SU-DHL-6 (cell line): ENCODE data around the gene PPP1R12C.

Source experiments
- H2AFZ ChIP-seq: fragments of 200-600 bp; sonication (generic); 2 replicates; pipeline ENCODE4 v1.6.1; 2014; ENCODE audit warnings: low read depth, mild to moderate bottlenecking, moderate library complexity, mixed read lengths, antibody characterized with exemption, low read length; ENCODE audit not compliant: severe bottlenecking
- H3F3A ChIP-seq: fragments of 200-600 bp; shearing (Covaris generic); 2 replicates; pipeline ENCODE4 v1.6.0; 2016; ENCODE audit warnings: antibody characterized with exemption, mild to moderate bottlenecking; ENCODE audit not compliant: insufficient read depth
- H3K27ac ChIP-seq: fragments of 200-600 bp; sonication (generic); 2 replicates; pipeline ENCODE4 v1.5.1; 2016; ENCODE audit warnings: low read depth, mild to moderate bottlenecking, low read length, moderate library complexity, mixed read lengths
- H3K27me3 ChIP-seq: fragments of 200-600 bp; sonication (generic), shearing (Covaris generic); 2 replicates; pipeline ENCODE4 v1.6.0; 2014; ENCODE audit warnings: mild to moderate bottlenecking, low read length
- H3K36me3 ChIP-seq: fragments of 200-600 bp; sonication (generic); 2 replicates; pipeline ENCODE4 v1.6.1; 2014; ENCODE audit warnings: mild to moderate bottlenecking, low read length, mixed read lengths
- H3K4me2 ChIP-seq: fragments of 300-600, 200-600 bp; shearing (Covaris generic), sonication (generic); 2 replicates; pipeline ENCODE4 v1.6.0; 2014; ENCODE audit warnings: low read length, low read depth, mild to moderate bottlenecking; ENCODE audit not compliant: poor library complexity, severe bottlenecking
- H3K4me3 ChIP-seq: fragments of 200-600 bp; sonication (generic); 2 replicates; pipeline ENCODE4 v1.5.1; 2014; ENCODE audit warnings: antibody characterized with exemption, low read length, mild to moderate bottlenecking, mixed read lengths; ENCODE audit not compliant: insufficient read depth, poor library complexity, severe bottlenecking
- H3K79me2 ChIP-seq: fragments of 200-600 bp; sonication (generic); 2 replicates; pipeline ENCODE4 v1.6.1; 2014; ENCODE audit warnings: mild to moderate bottlenecking, low read length, moderate library complexity; ENCODE audit not compliant: insufficient read depth
- H3K9ac ChIP-seq: fragments of 200-600 bp; sonication (generic); 2 replicates; pipeline ENCODE4 v1.7.0; 2014; ENCODE audit warnings: mild to moderate bottlenecking, low read length
- H3K9me2 ChIP-seq: fragments of 200-600 bp; sonication (generic); replicated peaks from 2 replicates; pipeline ENCODE4 v1.6.1; 2014; ENCODE audit warnings: low read length; ENCODE audit not compliant: insufficient read depth
- H3K9me3 ChIP-seq: fragments of 200-600 bp; sonication (generic); 2 replicates; pipeline ENCODE4 v1.6.1; 2014; ENCODE audit warnings: low read length, mixed read lengths; ENCODE audit not compliant: insufficient read depth
- H4K20me1 ChIP-seq: fragments of 200-600 bp; sonication (generic); 2 replicates; pipeline ENCODE4 v1.6.1; 2014; ENCODE audit warnings: low read depth, mild to moderate bottlenecking, antibody characterized with exemption, low read length, moderate library complexity, mixed read lengths
- CTCF ChIP-seq: fragments of 200-600 bp; sonication (generic); IDR thresholded peaks from one replicate; pipeline ENCODE4 v1.5.1; 2017; ENCODE audit warnings: antibody characterized with exemption, mild to moderate bottlenecking, low read length, moderate library complexity; ENCODE audit not compliant: insufficient read depth, poor library complexity, severe bottlenecking
- EZH2phosphoT487 ChIP-seq: fragments of 200-600 bp; sonication (generic), shearing (Covaris generic); conservative IDR thresholded peaks from 2 replicates; pipeline ENCODE4 v1.6.1; 2018; ENCODE audit warnings: mild to moderate bottlenecking, antibody characterized with exemption, low read length, moderate library complexity, mixed read lengths

The PPP1R12C gene

GRCh38 chr19:55080121-55080967 lies 37.1 kb downstream of the PPP1R12C start:
- H3K79me2 ChIP-seq, result no peaks in the 10 kb centered on the region
- H3K4me3 ChIP-seq, result peak overlapping the region; percentile 50
- H3K27me3 ChIP-seq, result no peaks in the 10 kb centered on the region
- no peak overlapping the region for H3K27ac ChIP-seq
- peak overlapping the region; percentile 50 for H3K4me2 ChIP-seq
- H4K20me1 ChIP-seq, result no peaks in the 10 kb centered on the region
- no peaks in the 10 kb centered on the region for H3K36me3 ChIP-seq
- no peaks in the 10 kb centered on the region for H3K9me2 ChIP-seq
- H2AFZ ChIP-seq, result no peak overlapping the region
- TF ChIP-seq CTCF (no peak), EZH2phosphoT487 (no peak)
- no peaks in the 10 kb centered on the region for H3K9me3 ChIP-seq
- 0 out of 2 replicates have a peak, but pooled peaks cover 5% of the 10 kb centered on the region for H3F3A ChIP-seq
- peak overlapping the region; percentile 41 for H3K9ac ChIP-seq

GRCh38 chr19:55079400-55080038 lies 37.9 kb downstream of the PPP1R12C start:
- TF ChIP-seq EZH2phosphoT487, result no peak
- TF ChIP-seq CTCF, result no peak
- Histone ChIP-seq H3K27me3 (no peaks in the 10 kb centered on the region), H3K27ac (no peak overlapping the region), H3K9ac (no peak overlapping the region), H3K4me2 (no peak overlapping the region), H3K36me3 (no peaks in the 10 kb centered on the region), H3K9me2 (no peaks in the 10 kb centered on the region), H3K79me2 (no peaks in the 10 kb centered on the region), H4K20me1 (no peaks in the 10 kb centered on the region), H3K9me3 (no peaks in the 10 kb centered on the region), H3F3A (no peaks in the 10 kb centered on the region), H2AFZ (no peak overlapping the region), H3K4me3 (no peak overlapping the region)

- Histone ChIP-seq H3K4me2 (no peak overlapping the region), H3K79me2 (no peaks in the 10 kb centered on the region), H3K9ac (no peak overlapping the region), H3K9me2 (no peaks in the 10 kb centered on the region), H3K9me3 (no peaks in the 10 kb centered on the region), H4K20me1 (no peaks in the 10 kb centered on the region), H3K27ac (no peak overlapping the region), H3K36me3 (no peaks in the 10 kb centered on the region), H3K27me3 (no peaks in the 10 kb centered on the region), H3F3A (no peaks in the 10 kb centered on the region), H2AFZ (no peak overlapping the region), H3K4me3 (no peak overlapping the region)
- TF ChIP-seq CTCF, result no peak
- TF ChIP-seq EZH2phosphoT487, result no peak
Observed at GRCh38 chr19:55078996-55079395, 38.4 kb downstream of the PPP1R12C start.
